HG03520 (cell line): ENCODE results near the gene CTDNEP1.

Source experiments
- ATAC-seq: cut with Tn5 transposase; IDR thresholded peaks from one replicate; pipeline ENCODE4 v1.9.1; 2021; ENCODE audit warnings: mild to moderate bottlenecking, moderate library complexity; ENCODE audit not compliant: unreplicated experiment

The CTDNEP1 gene

GRCh38 chr17:7251661-7252175, at the start of gene CTDNEP1:
TSS of gene CTDNEP1 (minus strand) at chr17:7251734. CDS start at chr17:7251296, 438 bp downstream.
- ATAC-seq, result peak; percentile 79

- ATAC-seq, result no peak
Observed at GRCh38 chr17:7296189-7296861, 44.8 kb upstream of the CTDNEP1 start.

GRCh38 chr17:7295230-7296180, 44.0 kb upstream of the CTDNEP1 start:
- no peak for ATAC-seq

GRCh38 chr17:7294614-7295153, 43.1 kb upstream of the CTDNEP1 start, which contains the start of gene YBX2:
TSS of gene YBX2 (minus strand) at chr17:7294639. CDS start at chr17:7294500, 139 bp downstream.
- ATAC-seq, result no peak

- ATAC-seq, result no peak
Observed at GRCh38 chr17:7293816-7294613, 42.5 kb upstream of the CTDNEP1 start.

GRCh38 chr17:7293159-7293558, 41.6 kb upstream of the CTDNEP1 start:
- no peak for ATAC-seq

- no peak for ATAC-seq
Observed at GRCh38 chr17:7292729-7293128, 41.2 kb upstream of the CTDNEP1 start.

- ATAC-seq, result no peak
Observed at GRCh38 chr17:7292194-7292593, 40.7 kb upstream of the CTDNEP1 start.

- ATAC-seq, result no peak
Observed at GRCh38 chr17:7290685-7291084, 39.2 kb upstream of the CTDNEP1 start.

GRCh38 chr17:7290166-7290565, 38.6 kb upstream of the CTDNEP1 start:
- ATAC-seq, result no peak

- ATAC-seq, result no peak
Observed at GRCh38 chr17:7289256-7290032, 37.9 kb upstream of the CTDNEP1 start.

- no peak for ATAC-seq
Observed at GRCh38 chr17:7285679-7286078, 34.1 kb upstream of the CTDNEP1 start.

GRCh38 chr17:7284911-7285310, 33.4 kb upstream of the CTDNEP1 start:
- ATAC-seq, result no peak

GRCh38 chr17:7283471-7284216, 32.1 kb upstream of the CTDNEP1 start:
- ATAC-seq, result no peak

- no peak for ATAC-seq
Observed at GRCh38 chr17:7282752-7283321, 31.3 kb upstream of the CTDNEP1 start.

- no peak for ATAC-seq
Observed at GRCh38 chr17:7281953-7282751, 30.6 kb upstream of the CTDNEP1 start.

GRCh38 chr17:7281074-7281952, 29.8 kb upstream of the CTDNEP1 start, which contains the start of gene SLC2A4:
TSS of gene SLC2A4 (plus strand) at chr17:7281718. CDS start at chr17:7281935, 217 bp downstream.
- ATAC-seq, result no peak
